IPS-11a (cell line): ENCODE results near the gene CWC15.
"Not testable (repeated sequence)": the region's sequence is repeated elsewhere in the genome, so short reads cannot be mapped to it uniquely, and the experiment has no call there.

Source experiments
- H3K4me3 ChIP-seq: one replicate; pipeline ENCODE4 v1.5.1; 2013; ENCODE audit warnings: low read depth, low read length, control low read depth

CWC15 gene

GRCh38 chr11:94973099-94973968 lies at the start of gene CWC15, which contains the start of gene KDM4D:
Gene CWC15, minus strand, starts transcription at chr11:94973556. Its CDS starts 1,371 bp downstream, at chr11:94972185.
Gene KDM4D, plus strand, starts transcription at chr11:94973709. Its CDS starts 23,664 bp downstream, at chr11:94997373.
- H3K4me3 ChIP-seq, result peak within 1 kb of the TSS; percentile 93

DNA sequence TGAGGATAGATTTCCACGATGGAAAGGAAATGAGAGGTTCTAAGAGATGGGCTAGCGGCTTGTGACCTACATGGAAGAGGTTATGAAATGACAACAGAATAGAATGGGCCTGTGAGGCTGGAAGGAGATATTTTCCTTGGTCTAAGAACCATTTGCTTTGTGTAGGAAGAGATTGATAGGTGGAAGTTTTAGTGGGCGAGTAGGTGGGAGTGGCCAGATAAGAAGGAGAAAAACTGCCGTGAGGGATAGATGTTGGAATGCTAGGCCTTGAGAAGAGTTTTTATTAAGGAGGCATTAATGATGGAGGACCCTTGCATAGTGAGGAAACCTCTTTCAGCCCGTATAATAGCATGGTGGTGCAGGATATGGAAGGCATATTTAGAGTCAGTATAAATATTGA lies 48.1 kb upstream of the CWC15 start:
- H3K4me3 ChIP-seq, result not testable (repeated sequence)

DNA sequence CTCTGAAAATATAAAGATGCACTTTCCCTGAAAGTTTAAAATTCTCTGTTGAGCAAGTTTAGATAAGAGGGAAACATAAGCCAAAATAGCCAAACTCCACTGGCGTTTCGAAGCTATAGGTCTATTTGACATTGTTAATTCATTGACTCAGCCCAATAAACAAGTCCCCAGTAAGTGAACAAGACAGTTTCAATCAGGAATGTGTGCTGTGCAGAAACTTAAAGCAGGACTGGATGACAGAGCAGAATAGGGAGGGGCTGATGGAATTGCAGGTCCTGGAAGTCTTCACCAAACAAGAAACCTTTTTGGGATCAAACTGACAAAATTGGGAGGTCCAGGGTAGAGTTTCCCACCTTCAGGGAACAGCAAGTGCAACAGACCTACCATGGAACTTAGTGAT lies 42.8 kb upstream of the CWC15 start:
- H3K4me3 ChIP-seq, result no peak overlapping the region

DNA sequence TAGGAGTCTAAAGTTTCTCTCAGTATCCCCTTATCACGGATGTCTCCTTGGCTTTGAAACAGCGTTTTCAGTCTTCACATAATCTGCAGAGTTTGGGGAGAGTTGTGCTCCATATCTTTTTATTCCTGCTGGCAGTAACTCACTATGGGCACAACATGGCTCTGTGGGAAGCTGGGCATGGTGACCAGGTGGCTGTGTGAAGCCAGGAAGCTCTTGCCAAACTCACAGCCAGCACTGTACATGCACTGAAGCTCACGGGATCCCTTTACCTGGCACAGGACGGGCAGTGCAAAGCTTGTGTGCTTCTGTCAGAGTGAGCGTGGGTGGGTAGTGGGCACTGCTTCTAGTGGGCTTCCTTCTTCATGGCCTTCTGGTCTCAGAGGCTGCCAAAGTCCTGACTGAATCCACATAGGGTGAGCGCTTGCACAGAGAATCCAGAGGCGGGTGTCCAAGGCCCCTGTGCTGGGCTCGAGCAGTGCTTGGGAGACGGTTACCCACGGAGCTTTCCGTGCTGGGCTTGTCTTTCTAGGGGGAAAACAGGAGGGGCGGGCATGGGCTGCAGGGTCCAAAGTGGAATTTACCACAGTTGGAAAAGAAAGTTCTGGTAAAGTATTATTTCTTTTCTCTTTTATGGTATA lies 40.9 kb upstream of the CWC15 start:
- no peak overlapping the region for H3K4me3 ChIP-seq

DNA sequence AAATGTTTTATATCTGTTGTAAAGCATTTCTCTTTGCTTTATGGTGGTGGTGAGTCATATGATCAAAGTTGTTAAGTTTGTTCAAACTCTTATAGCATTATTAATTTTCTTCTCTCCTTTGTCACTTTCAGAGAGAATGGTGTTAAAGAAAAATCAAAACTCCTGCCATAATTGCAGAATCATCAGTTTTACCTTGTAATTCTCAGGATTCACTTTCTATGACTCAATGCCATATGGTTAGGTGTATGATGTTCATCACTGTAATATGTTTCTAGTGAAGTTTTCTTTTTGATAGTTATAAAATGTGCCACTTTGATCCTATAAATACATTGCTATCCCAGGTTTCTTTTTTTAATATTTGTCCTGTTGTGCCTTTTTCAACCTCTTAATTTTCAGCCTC lies 38.0 kb upstream of the CWC15 start:
- no peak overlapping the region for H3K4me3 ChIP-seq

GRCh38 chr11:95005642-95006041 lies 32.3 kb upstream of the CWC15 start:
- H3K4me3 ChIP-seq, result no peak overlapping the region

- H3K4me3 ChIP-seq, result no peak overlapping the region
These were observed 30.4 kb upstream of the CWC15 start for GRCh38 chr11:95003716-95004115.

GRCh38 chr11:94998285-94998684 lies 24.9 kb upstream of the CWC15 start:
- H3K4me3 ChIP-seq, result no peak overlapping the region

GRCh38 chr11:94997437-94997836 lies 24.1 kb upstream of the CWC15 start:
- H3K4me3 ChIP-seq, result no peak overlapping the region

DNA sequence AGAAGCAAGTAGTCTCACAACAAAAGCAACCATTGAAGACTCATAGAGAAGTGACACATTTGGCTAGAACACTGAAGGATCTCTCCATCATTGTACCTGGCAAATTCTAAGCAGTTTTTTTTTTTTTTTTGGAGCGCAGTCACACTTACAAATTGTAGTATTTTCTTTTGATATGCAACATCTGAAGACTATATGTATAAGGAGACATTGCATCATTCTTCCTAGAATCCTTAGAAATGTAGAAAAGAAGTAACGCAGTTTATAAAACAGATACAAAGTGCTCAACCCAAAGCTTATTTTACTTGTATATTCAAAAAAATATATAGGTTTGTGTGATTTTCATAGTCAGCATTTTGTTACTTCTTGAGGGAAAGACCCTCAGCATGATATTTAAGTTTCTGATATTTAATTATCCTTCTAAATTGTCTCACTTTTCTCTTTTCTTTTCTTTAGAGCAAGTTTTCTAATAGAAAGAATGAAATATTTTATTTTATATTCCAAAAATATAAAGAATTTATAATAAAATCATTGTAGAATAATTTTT lies 20.1 kb upstream of the CWC15 start:
- no peak overlapping the region for H3K4me3 ChIP-seq

GRCh38 chr11:94988748-94989147 lies 15.4 kb upstream of the CWC15 start:
- no peak overlapping the region for H3K4me3 ChIP-seq

DNA sequence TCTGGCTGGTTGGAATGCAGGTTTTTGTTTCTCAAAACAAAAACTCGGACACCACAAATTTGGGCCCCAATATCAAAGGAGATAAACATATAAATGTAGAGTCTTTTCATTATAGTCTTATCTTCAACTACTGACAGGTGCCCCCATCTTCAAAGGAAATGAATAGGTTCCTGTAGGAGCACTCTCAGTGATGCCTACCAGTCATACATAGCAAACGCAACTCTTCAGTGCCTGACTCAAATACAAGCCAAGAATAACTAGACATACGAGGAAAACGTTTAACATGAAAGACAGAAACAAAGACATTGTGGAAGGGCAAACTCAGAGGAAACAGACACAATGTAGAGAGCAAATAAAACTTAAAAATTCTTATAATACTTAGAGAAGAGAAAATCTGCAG lies 14.0 kb upstream of the CWC15 start:
- H3K4me3 ChIP-seq, result no peak overlapping the region

GRCh38 chr11:94975599-94975998 lies 2.2 kb upstream of the CWC15 start:
- H3K4me3 ChIP-seq, result no peak overlapping the region

- peak overlapping the region; percentile 93 for H3K4me3 ChIP-seq
These were observed 822 bp upstream of the CWC15 start for GRCh38 chr11:94974178-94974577.

DNA sequence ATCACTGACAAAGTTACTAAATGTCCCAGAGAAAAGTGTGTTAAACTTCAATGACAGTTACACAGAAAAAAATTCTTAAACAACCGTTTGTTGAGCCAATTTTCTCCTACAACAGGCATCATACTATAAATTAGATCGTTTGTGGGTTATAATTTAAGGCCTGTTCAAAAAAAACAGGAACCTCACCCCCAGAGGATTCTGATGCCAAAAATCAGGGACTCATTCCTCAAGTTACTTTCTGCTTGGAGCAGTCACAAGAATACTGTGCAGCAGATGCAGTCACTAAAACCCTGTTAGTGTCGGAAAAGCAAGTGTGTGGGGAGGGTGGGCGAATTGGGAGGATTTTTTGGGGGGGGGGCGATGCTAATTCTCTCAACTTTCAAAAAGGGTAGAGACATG lies 657 bp downstream of the CWC15 start:
- peak overlapping the region; percentile 93 for H3K4me3 ChIP-seq

GRCh38 chr11:94968334-94968958 lies 4.9 kb downstream of the CWC15 start:
- no peak overlapping the region for H3K4me3 ChIP-seq

DNA sequence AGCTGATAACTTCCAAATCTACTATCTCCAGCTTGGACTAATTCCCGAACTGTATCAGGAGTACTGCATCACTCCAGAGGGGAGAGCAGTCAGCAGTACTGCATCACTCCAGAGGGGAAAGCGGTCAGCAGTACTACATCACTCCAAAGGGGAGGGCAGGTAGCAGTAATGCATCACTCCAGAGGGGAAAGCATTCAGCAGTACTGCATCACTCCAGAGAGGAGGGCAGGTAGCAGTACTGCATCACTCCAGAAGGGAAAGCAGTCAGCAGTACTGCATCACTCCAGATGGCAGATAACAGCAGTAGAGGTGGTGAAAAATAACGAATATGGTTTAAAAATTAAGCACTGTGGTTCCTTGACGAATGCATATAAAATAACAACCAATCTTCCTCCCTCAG lies 8.4 kb downstream of the CWC15 start:
- H3K4me3 ChIP-seq, result no peak overlapping the region

DNA sequence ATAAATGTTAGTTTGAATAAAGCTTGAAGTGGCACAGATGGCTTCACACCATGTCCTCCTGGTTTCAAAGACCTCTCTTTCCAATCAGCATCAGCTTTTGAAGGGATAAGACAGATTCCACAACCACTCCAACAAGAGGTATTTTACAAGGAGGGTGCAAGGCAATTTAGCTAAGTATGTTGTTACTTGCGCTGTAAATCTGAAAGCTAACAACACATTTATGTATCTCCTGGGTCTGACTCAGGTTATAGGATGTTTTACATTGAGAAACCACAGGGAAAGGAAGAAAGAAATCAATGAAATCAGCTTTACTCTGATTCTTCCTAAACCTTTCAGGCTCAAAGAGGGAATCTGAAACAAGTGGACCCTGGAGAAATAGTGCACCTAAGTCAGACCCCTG lies 12.1 kb downstream of the CWC15 start:
- H3K4me3 ChIP-seq, result no peak overlapping the region

- no peak overlapping the region for H3K4me3 ChIP-seq
These were observed 12.9 kb downstream of the CWC15 start for GRCh38 chr11:94960488-94960887.

GRCh38 chr11:94959179-94959578 lies 14.2 kb downstream of the CWC15 start:
- H3K4me3 ChIP-seq, result no peak overlapping the region

DNA sequence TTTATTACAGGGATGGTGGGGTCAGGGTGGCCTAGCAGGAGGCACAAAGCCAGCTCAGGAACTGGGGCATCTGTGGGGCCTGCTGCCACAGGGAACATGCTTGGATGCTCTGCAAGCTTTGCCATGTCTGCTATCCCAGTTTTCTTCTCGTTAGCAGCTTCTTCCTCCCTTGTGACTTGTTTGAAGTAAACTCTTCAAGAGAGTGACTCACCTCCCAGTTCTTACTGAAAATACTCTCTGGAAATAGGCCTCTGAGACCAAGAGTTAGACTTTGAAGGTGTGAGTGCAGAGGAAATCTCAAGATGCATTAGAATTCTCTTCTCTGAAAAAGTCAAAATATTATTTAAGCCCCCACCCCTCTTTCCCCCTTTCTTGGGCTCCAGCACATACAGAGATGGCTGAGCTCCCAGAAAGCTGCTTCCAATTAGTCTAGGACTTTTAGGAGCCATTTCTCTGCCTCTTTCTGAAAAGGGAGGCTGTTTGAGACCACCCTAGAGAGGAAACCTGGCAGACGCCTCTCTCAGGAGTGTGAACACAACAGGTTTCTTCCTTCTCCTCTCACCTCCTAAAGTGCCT lies 15.1 kb downstream of the CWC15 start:
- H3K4me3 ChIP-seq, result no peak overlapping the region
